DOHH2 (cell line): Measurements from ENCODE around the gene RPE65.
"Not testable (repeated sequence)": the region's sequence is repeated elsewhere in the genome, so short reads cannot be mapped to it uniquely, and the experiment has no call there.

Experiments used
- H3F3A ChIP-seq: fragments of 200-600 bp; sonication (generic), shearing (Covaris generic); 2 replicates; pipeline ENCODE4 v1.6.0; 2016; ENCODE audit warnings: antibody characterized with exemption, mild to moderate bottlenecking; ENCODE audit not compliant: control insufficient read depth, insufficient read depth
- H3K27ac ChIP-seq: fragments of 200-600 bp; sonication (generic); 2 replicates; pipeline ENCODE4 v1.5.1; 2014; ENCODE audit warnings: low read depth, mild to moderate bottlenecking, low read length, moderate library complexity
- H3K27me3 ChIP-seq: fragments of 200-600 bp; sonication (generic); 2 replicates; pipeline ENCODE4 v1.6.1; 2014; ENCODE audit warnings: mild to moderate bottlenecking, low read length, mixed read lengths; ENCODE audit not compliant: control insufficient read depth
- H3K36me3 ChIP-seq: fragments of 200-600 bp; sonication (generic); 2 replicates; pipeline ENCODE4 v1.6.1; 2014; ENCODE audit warnings: mild to moderate bottlenecking, low read length, moderate library complexity, mixed read lengths; ENCODE audit not compliant: control insufficient read depth
- H3K4me1 ChIP-seq: fragments of 200-600 bp; sonication (generic); 2 replicates; pipeline ENCODE4 v1.6.1; 2014; ENCODE audit warnings: mild to moderate bottlenecking, low read length, mixed read lengths; ENCODE audit not compliant: control insufficient read depth
- H3K4me2 ChIP-seq: fragments of 200-600 bp; sonication (generic); 2 replicates; pipeline ENCODE4 v1.6.0; 2014; ENCODE audit warnings: mild to moderate bottlenecking, low read length, moderate library complexity
- H3K4me3 ChIP-seq: fragments of 200-600 bp; sonication (generic); 2 replicates; pipeline ENCODE4 v1.5.1; 2014; ENCODE audit warnings: mild to moderate bottlenecking, low read length, mixed read lengths
- H3K79me2 ChIP-seq: fragments of 200-600 bp; sonication (generic); 2 replicates; pipeline ENCODE4 v1.6.1; 2014; ENCODE audit warnings: mild to moderate bottlenecking, low read length, mixed read lengths; ENCODE audit not compliant: control insufficient read depth
- H3K9me2 ChIP-seq: fragments of 200-600 bp; sonication (generic); replicated peaks from 2 replicates; pipeline ENCODE4 v1.6.1; 2014; ENCODE audit warnings: mild to moderate bottlenecking, low read length, mixed read lengths; ENCODE audit not compliant: control insufficient read depth
- H3K9me3 ChIP-seq: fragments of 200-600 bp; sonication (generic); 2 replicates; pipeline ENCODE4 v1.6.1; 2014; ENCODE audit warnings: antibody characterized with exemption, low read length, mixed read lengths; ENCODE audit not compliant: control insufficient read depth, insufficient read depth
- H4K20me1 ChIP-seq: fragments of 200-600 bp; sonication (generic); 2 replicates; pipeline ENCODE4 v1.6.0; 2014; ENCODE audit warnings: low read depth, mild to moderate bottlenecking, antibody characterized with exemption, low read length, moderate library complexity; ENCODE audit not compliant: control insufficient read depth, insufficient read depth
- EZH2phosphoT487 ChIP-seq: fragments of 200-600 bp; sonication (generic); IDR thresholded peaks from 2 replicates; pipeline ENCODE4 v1.6.1; 2017; ENCODE audit warnings: borderline replicate concordance, mild to moderate bottlenecking, antibody characterized with exemption, low read length, moderate library complexity, mixed read lengths
- TF ChIP-seq, protein P1 (sequence below): fragments of 200-600 bp; sonication (generic); IDR thresholded peaks from one replicate; pipeline ENCODE4 v1.5.1; 2014; ENCODE audit warnings: antibody characterized with exemption, mild to moderate bottlenecking, low read depth, low read length; ENCODE audit not compliant: poor library complexity, severe bottlenecking

Gene RPE65

GRCh38 chr1:68481041-68481440 lies 31.3 kb upstream of the RPE65 start:
- Histone ChIP-seq H3K27me3 (no peaks in the 10 kb centered on the region), H4K20me1 (no peaks in the 10 kb centered on the region), H3K36me3 (peaks cover 97% of the 10 kb centered on the region), H3K79me2 (peaks cover 3% of the 10 kb centered on the region), H3K27ac (no peak overlapping the region), H3K9me3 (no peaks in the 10 kb centered on the region), H3K9me2 (no peaks in the 10 kb centered on the region), H3K4me1 (0 out of 2 replicates have a peak, but pooled peaks cover 4% of the 10 kb centered on the region), H3K4me3 (no peak overlapping the region), H3F3A (peaks cover 4% of the 10 kb centered on the region), H3K4me2 (no peak overlapping the region)
- TF ChIP-seq EZH2phosphoT487: no peak
- TF ChIP-seq, protein P1, sequence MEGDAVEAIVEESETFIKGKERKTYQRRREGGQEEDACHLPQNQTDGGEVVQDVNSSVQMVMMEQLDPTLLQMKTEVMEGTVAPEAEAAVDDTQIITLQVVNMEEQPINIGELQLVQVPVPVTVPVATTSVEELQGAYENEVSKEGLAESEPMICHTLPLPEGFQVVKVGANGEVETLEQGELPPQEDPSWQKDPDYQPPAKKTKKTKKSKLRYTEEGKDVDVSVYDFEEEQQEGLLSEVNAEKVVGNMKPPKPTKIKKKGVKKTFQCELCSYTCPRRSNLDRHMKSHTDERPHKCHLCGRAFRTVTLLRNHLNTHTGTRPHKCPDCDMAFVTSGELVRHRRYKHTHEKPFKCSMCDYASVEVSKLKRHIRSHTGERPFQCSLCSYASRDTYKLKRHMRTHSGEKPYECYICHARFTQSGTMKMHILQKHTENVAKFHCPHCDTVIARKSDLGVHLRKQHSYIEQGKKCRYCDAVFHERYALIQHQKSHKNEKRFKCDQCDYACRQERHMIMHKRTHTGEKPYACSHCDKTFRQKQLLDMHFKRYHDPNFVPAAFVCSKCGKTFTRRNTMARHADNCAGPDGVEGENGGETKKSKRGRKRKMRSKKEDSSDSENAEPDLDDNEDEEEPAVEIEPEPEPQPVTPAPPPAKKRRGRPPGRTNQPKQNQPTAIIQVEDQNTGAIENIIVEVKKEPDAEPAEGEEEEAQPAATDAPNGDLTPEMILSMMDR: no peak

DNA sequence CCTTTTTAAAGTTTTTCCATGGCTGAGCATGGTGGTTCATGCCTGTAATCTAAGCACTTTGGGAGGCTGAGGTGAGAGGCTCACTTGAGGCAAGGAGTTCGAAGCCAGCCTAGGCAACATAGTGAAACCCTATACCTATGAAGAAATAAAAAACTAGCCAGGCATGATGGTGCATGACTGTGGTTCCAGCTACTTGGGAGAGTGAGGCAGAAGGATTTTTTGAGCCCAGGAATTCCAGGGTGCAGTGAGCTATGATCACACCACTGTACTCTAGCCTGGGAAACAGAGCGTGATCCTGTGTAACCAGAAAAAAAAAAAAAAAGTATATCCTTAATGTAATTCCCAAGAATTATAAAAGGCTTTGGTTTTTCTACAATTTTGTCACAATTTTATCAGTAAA lies 29.7 kb upstream of the RPE65 start:
- H3K79me2 ChIP-seq: peaks cover 3% of the 10 kb centered on the region; the same call in 1 of the 2 replicates
- H3K9me2 ChIP-seq: no peaks in the 10 kb centered on the region
- H3K36me3 ChIP-seq: peaks cover 95% of the 10 kb centered on the region
- H3K4me2 ChIP-seq: no peak overlapping the region
- H3K4me3 ChIP-seq: no peak overlapping the region
- 0 out of 2 replicates have a peak, but pooled peaks cover 4% of the 10 kb centered on the region for H3K4me1 ChIP-seq
- TF ChIP-seq, protein P1: no peak
- TF ChIP-seq EZH2phosphoT487: no peak
- peaks cover 4% of the 10 kb centered on the region for H3F3A ChIP-seq
- H3K27ac ChIP-seq: no peak overlapping the region
- H4K20me1 ChIP-seq: no peaks in the 10 kb centered on the region
- H3K9me3 ChIP-seq: no peaks in the 10 kb centered on the region
- no peaks in the 10 kb centered on the region for H3K27me3 ChIP-seq

GRCh38 chr1:68478662-68479061 lies 28.9 kb upstream of the RPE65 start:
- peaks cover 93% of the 10 kb centered on the region for H3K36me3 ChIP-seq
- H3K4me2 ChIP-seq: no peak overlapping the region
- TF ChIP-seq, protein P1: no peak
- no peak for TF ChIP-seq EZH2phosphoT487
- H3K27me3 ChIP-seq: no peaks in the 10 kb centered on the region
- H4K20me1 ChIP-seq: no peaks in the 10 kb centered on the region
- H3K27ac ChIP-seq: no peak overlapping the region
- H3K9me2 ChIP-seq: no peaks in the 10 kb centered on the region
- no peaks in the 10 kb centered on the region for H3K9me3 ChIP-seq
- H3K4me1 ChIP-seq: 0 out of 2 replicates have a peak, but pooled peaks cover 4% of the 10 kb centered on the region
- H3K79me2 ChIP-seq: peaks cover 3% of the 10 kb centered on the region; the same call in 1 of the 2 replicates
- H3F3A ChIP-seq: peaks cover 11% of the 10 kb centered on the region
- H3K4me3 ChIP-seq: no peak overlapping the region

- H3K4me3 ChIP-seq, H4K20me1 ChIP-seq, H3K9me2 ChIP-seq, H3K4me1 ChIP-seq, H3K4me2 ChIP-seq, H3K27me3 ChIP-seq, H3K79me2 ChIP-seq, H3K9me3 ChIP-seq, H3K27ac ChIP-seq: not testable (repeated sequence)
- H3F3A ChIP-seq: peaks cover 26% of the 10 kb centered on the region
- peaks cover 73% of the 10 kb centered on the region for H3K36me3 ChIP-seq
Observed at GRCh38 chr1:68476626-68477025, 26.9 kb upstream of the RPE65 start.
